HepG2 (cell line): ENCODE results near the gene AGBL1.

ENCODE experiments used
- DNMT3B ChIP-seq: conservative IDR thresholded peaks from 2 replicates; pipeline ENCODE4 v1.6.1; 2016; ENCODE audit warnings: missing biosample characterization, control low read depth
- PCBP1 ChIP-seq: fragments of 200-400 bp; formaldehyde crosslinking; IDR thresholded peaks from 2 replicates; pipeline ENCODE4 v1.6.1; 2017; ENCODE audit warnings: mild to moderate bottlenecking, low read depth, low read length, borderline replicate concordance
- POLR2A ChIP-seq, 2 experiments: IDR thresholded peaks; 2 replicates each; pipeline ENCODE4 v1.6.1; 2011; ENCODE audit warnings: low read depth in 2 of 2, low read length in 2 of 2, mild to moderate bottlenecking in 1 of 2, moderate library complexity in 1 of 2; ENCODE audit not compliant: insufficient read depth in 1 of 2
- RARG ChIP-seq: sonication (generic); formaldehyde crosslinking; IDR thresholded peaks from 2 replicates; pipeline ENCODE4 v1.4.0; 2020; ENCODE audit warnings: low read depth, mild to moderate bottlenecking, missing genetic modification reagents
- SRF ChIP-seq: IDR thresholded peaks from 2 replicates; pipeline ENCODE4 v1.6.1; 2011; ENCODE audit warnings: mild to moderate bottlenecking, low read depth, low read length, moderate library complexity
- ZMAT3 ChIP-seq: sonication (generic); formaldehyde crosslinking; conservative IDR thresholded peaks from 2 replicates; pipeline ENCODE4 v1.7.0; 2021; ENCODE audit warnings: missing genetic modification reagents
- ZNF777 ChIP-seq: sonication (generic); formaldehyde crosslinking; IDR thresholded peaks from 2 replicates; pipeline ENCODE4 v1.4.0; 2020; ENCODE audit warnings: missing genetic modification reagents
- TF ChIP-seq, protein P1 (sequence below): sonication (generic); formaldehyde crosslinking; IDR thresholded peaks from 2 replicates; pipeline ENCODE4 v1.5.0; 2020; ENCODE audit warnings: mild to moderate bottlenecking, missing genetic modification reagents, moderate library complexity
- TF ChIP-seq, protein P2 (sequence below): sonication (generic); formaldehyde crosslinking; IDR thresholded peaks from 2 replicates; pipeline ENCODE4 v1.4.0; 2020; ENCODE audit warnings: missing genetic modification reagents, mild to moderate bottlenecking, borderline replicate concordance
- TF ChIP-seq, protein P3 (sequence below): sonication (generic); formaldehyde crosslinking; IDR thresholded peaks from 2 replicates; pipeline ENCODE4 v1.8.1; 2022; ENCODE audit warnings: low read depth, mild to moderate bottlenecking, missing genetic modification reagents
- TF ChIP-seq, protein P4 (sequence below): sonication (generic); formaldehyde crosslinking; IDR thresholded peaks from 2 replicates; pipeline ENCODE4 v1.4.0; 2020; ENCODE audit warnings: low read depth, mild to moderate bottlenecking, missing genetic modification reagents
- TF ChIP-seq, protein P5 (sequence below): sonication (generic); formaldehyde crosslinking; IDR thresholded peaks from 2 replicates; pipeline ENCODE4 v1.4.0; 2020; ENCODE audit warnings: mild to moderate bottlenecking, missing genetic modification reagents

DNA sequence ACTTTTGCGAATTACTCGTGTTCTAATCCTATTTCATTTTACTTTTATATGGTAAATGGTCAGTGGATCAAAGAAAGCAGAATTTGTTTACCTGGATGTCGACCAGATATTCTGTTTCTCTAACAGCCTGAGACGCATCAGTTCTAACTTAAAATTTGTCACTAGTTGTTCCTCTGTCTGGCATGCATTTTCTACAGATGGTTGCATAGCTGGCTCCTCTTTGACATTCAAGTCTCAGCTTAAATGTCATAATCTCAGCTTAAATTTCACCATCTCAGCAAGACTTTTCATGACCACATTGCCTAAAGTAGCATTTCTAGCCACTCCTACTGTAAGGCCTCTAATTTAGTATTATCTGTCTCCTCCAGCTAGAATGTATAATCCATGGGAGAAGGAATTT lies 609.3 kb downstream of the AGBL1 start:
- TF ChIP-seq, protein P1, sequence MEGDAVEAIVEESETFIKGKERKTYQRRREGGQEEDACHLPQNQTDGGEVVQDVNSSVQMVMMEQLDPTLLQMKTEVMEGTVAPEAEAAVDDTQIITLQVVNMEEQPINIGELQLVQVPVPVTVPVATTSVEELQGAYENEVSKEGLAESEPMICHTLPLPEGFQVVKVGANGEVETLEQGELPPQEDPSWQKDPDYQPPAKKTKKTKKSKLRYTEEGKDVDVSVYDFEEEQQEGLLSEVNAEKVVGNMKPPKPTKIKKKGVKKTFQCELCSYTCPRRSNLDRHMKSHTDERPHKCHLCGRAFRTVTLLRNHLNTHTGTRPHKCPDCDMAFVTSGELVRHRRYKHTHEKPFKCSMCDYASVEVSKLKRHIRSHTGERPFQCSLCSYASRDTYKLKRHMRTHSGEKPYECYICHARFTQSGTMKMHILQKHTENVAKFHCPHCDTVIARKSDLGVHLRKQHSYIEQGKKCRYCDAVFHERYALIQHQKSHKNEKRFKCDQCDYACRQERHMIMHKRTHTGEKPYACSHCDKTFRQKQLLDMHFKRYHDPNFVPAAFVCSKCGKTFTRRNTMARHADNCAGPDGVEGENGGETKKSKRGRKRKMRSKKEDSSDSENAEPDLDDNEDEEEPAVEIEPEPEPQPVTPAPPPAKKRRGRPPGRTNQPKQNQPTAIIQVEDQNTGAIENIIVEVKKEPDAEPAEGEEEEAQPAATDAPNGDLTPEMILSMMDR (CRISPR knock-in tag): no peak
- TF ChIP-seq PCBP1: no peak
- no peak for TF ChIP-seq RARG (CRISPR knock-in tag)
- TF ChIP-seq, protein P2, sequence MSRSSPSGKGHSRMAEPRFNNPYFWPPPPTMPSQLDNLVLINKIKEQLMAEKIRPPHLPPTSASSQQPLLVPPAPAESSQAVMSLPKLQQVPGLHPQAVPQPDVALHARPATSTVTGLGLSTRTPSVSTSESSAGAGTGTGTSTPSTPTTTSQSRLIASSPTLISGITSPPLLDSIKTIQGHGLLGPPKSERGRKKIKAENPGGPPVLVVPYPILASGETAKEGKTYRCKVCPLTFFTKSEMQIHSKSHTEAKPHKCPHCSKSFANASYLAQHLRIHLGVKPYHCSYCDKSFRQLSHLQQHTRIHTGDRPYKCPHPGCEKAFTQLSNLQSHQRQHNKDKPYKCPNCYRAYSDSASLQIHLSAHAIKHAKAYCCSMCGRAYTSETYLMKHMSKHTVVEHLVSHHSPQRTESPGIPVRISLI: no peak
- TF ChIP-seq, protein P3, sequence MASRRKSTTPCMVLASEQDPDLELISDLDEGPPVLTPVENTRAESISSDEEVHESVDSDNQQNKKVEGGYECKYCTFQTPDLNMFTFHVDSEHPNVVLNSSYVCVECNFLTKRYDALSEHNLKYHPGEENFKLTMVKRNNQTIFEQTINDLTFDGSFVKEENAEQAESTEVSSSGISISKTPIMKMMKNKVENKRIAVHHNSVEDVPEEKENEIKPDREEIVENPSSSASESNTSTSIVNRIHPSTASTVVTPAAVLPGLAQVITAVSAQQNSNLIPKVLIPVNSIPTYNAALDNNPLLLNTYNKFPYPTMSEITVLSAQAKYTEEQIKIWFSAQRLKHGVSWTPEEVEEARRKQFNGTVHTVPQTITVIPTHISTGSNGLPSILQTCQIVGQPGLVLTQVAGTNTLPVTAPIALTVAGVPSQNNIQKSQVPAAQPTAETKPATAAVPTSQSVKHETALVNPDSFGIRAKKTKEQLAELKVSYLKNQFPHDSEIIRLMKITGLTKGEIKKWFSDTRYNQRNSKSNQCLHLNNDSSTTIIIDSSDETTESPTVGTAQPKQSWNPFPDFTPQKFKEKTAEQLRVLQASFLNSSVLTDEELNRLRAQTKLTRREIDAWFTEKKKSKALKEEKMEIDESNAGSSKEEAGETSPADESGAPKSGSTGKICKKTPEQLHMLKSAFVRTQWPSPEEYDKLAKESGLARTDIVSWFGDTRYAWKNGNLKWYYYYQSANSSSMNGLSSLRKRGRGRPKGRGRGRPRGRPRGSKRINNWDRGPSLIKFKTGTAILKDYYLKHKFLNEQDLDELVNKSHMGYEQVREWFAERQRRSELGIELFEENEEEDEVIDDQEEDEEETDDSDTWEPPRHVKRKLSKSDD (CRISPR knock-in tag): no peak
- TF ChIP-seq POLR2A (IDR thresholded peaks at IDR 0.05; ENCODE audit: insufficient read depth in 1 of 2, low read depth in 2 of 2, low read length in 2 of 2): no peak
- TF ChIP-seq, protein P4, sequence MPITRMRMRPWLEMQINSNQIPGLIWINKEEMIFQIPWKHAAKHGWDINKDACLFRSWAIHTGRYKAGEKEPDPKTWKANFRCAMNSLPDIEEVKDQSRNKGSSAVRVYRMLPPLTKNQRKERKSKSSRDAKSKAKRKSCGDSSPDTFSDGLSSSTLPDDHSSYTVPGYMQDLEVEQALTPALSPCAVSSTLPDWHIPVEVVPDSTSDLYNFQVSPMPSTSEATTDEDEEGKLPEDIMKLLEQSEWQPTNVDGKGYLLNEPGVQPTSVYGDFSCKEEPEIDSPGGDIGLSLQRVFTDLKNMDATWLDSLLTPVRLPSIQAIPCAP: no peak
- TF ChIP-seq ZNF777 (CRISPR knock-in tag): no peak
- TF ChIP-seq SRF: no peak
- no peak for TF ChIP-seq ZMAT3 (CRISPR knock-in tag)
- TF ChIP-seq DNMT3B (CRISPR knock-in tag): no peak
- TF ChIP-seq, protein P5, sequence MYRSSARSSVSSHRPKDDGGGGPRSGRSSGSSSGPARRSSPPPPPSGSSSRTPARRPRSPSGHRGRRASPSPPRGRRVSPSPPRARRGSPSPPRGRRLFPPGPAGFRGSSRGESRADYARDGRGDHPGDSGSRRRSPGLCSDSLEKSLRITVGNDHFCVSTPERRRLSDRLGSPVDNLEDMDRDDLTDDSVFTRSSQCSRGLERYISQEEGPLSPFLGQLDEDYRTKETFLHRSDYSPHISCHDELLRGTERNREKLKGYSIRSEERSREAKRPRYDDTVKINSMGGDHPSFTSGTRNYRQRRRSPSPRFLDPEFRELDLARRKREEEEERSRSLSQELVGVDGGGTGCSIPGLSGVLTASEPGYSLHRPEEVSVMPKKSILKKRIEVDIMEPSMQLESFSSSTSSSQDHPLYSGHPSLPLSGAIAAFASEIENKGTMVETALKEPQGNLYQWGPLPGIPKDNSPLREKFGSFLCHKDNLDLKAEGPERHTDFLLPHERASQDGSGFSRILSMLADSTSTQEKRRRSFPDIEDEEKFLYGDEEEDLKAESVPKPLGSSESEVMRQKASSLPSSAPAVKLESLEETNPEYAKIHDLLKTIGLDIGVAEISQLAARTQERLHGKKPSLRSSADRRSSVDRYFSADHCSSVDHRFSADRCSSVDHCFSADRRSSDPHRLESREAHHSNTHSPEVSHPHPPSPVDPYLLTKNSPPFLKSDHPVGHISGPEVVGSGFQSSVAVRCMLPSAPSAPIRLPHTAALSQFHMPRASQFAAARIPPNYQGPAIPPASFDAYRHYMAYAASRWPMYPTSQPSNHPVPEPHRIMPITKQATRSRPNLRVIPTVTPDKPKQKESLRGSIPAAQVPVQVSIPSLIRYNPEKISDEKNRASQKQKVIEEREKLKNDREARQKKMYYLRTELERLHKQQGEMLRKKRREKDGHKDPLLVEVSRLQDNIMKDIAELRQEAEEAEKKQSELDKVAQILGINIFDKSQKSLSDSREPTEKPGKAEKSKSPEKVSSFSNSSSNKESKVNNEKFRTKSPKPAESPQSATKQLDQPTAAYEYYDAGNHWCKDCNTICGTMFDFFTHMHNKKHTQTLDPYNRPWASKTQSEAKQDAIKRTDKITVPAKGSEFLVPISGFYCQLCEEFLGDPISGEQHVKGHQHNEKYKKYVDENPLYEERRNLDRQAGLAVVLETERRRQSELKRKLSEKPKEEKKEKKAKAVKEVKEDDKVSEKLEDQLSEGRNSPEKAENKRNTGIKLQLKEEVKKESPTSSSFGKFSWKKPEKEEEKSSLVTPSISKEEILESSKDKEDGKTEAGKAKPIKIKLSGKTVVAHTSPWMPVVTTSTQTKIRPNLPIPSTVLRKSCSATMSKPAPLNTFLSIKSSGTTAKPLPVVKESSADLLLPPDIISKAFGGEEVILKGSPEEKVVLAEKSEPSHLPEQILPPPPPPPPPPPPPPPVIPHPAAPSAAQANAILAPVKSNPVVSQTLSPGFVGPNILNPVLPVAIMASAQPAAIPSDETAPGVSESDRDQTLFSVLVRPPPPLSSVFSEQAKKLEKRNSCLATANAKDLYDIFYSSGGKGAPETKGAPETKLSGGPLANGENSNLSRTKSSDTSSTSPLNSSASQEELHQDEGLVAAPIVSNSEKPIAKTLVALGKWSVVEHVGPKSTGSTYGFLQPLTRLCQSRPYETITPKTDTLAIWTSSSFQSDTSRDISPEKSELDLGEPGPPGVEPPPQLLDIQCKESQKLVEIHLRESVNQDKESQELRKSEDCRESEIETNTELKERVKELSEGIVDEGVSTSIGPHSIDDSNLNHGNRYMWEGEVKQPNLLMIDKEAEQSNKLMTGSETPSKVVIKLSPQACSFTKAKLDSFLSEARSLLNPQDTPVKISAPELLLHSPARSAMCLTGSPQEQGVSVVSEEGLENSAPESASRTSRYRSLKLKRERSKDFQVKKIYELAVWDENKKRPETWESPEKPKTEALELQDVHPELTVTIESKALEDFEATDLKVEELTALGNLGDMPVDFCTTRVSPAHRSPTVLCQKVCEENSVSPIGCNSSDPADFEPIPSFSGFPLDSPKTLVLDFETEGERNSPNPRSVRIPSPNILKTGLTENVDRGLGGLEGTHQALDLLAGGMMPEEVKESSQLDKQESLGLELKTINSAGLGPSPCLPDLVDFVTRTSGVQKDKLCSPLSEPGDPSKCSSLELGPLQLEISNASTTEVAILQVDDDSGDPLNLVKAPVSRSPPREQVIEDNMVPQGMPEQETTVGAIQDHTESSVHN (CRISPR knock-in tag): no peak
